G401 (cell line): ENCODE measurements around the gene DDX24. TPM values are rescaled to one million over a fixed set of nuclear protein-coding genes. Genes with fewer than 3 reads are reported as not detected.

Experiments
- DNase-seq: peaks from one replicate; pipeline ENCODE4 v3.0.0-alpha.2; 2015; ENCODE audit warnings: low spot score
- in situ Hi-C: cut with HindIII; loops from 2 replicates; pipeline ENCODE4 v1.10.0; 2016; ENCODE audit warnings: low sequenced_read_pairs, mixed read lengths
- total RNA-seq: library from RNA; depleted of rRNA; stranded (reverse); fragments of >200 nt; shearing (Covaris generic); gene quantifications from 2 replicates; pipeline ENCODE4 v1.2.3, GENCODE V29; 2014

Gene DDX24
- total RNA-seq, 1 experiment from 2014 or later = 145 TPM

DNA sequence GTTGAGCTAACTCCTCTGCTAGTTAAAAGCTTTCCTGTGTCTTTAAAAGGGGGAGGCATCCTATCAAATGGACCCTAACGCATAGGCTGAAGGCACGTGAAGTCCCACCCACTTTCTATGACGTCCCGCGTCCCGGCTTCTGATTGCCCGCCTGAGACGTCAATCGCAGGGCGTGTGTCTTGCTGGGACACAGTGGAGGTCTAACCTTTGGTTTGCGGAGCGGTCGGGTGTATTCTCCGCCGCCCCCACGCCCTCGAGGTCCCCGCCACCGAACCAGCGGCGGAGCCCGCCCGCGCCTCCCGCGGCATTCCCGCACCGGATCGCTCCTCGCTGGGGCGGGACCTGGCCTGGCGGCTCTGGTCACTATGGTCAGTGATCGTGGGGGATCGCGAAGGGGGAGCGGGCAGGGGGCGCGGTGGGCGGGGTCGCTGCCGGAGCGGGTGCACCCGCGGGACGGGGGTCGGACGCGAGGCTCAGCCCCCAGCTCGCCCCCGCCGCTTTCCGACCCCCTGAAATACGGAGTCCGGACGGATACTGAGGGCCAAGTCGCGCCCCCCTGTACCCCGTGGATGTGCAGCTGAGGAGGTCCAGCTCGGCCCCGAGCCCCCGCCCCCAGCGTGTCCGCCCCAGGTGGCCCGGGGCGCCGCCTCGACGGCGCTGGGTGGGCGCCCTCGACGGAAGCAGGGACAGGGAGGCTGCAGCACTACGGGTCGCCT is 54.7 kb downstream of the DDX24 start, which contains the start of gene OTUB2:
Gene OTUB2 (plus strand): TSS at position 168 of the 716 bp plus-strand sequence. CDS start 198 bp downstream, at position 366.
- in situ Hi-C loops = loop anchor here (25.0 kb wide), 1 partner anchor 161 kb away; no protein-coding TSS in a partner anchor
- DNase-seq = peak; percentile 99

DNA sequence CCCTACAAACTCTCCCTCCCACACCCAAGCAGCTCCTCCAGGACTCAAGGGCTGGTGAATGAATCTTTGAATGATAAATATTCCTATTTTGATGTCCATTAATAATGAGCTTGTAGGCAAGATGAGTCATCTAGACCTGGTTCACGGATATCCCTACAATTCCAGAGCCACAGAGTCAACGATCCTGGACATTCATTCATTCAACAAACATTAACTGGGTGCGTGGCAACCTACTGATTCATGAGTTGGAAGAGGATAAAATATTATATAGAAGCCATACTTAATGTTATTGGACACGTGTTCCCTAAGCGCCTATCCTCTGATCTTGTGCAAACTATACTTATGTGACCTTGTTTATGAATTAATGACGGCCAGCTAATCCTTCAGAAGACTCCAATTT is 55.3 kb downstream of the DDX24 start:
- in situ Hi-C loops = loop anchor here (25.0 kb wide), 1 partner anchor 162 kb away; no protein-coding TSS in a partner anchor
- no peak for DNase-seq

DNA sequence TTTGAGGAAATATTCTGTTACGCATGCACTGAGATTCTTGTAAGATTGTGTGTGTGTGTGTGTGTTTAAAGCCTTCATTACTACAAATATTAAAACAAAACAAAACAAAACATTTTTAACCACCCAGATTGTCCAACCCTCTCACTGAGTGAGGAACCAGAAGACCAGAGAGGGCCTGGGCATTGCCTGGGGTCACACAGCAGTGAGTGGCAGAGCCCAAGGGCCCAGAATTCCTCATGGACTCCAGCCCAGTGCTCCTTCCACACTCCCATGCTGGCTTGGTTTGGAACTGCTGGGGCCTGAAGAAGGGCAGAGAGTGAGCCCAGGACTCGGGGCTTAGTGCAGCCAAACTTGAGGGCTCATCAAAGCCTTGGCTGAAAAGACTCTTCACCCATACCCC is 56.5 kb downstream of the DDX24 start:
- in situ Hi-C loops = no loop called here
- no peak for DNase-seq

DNA sequence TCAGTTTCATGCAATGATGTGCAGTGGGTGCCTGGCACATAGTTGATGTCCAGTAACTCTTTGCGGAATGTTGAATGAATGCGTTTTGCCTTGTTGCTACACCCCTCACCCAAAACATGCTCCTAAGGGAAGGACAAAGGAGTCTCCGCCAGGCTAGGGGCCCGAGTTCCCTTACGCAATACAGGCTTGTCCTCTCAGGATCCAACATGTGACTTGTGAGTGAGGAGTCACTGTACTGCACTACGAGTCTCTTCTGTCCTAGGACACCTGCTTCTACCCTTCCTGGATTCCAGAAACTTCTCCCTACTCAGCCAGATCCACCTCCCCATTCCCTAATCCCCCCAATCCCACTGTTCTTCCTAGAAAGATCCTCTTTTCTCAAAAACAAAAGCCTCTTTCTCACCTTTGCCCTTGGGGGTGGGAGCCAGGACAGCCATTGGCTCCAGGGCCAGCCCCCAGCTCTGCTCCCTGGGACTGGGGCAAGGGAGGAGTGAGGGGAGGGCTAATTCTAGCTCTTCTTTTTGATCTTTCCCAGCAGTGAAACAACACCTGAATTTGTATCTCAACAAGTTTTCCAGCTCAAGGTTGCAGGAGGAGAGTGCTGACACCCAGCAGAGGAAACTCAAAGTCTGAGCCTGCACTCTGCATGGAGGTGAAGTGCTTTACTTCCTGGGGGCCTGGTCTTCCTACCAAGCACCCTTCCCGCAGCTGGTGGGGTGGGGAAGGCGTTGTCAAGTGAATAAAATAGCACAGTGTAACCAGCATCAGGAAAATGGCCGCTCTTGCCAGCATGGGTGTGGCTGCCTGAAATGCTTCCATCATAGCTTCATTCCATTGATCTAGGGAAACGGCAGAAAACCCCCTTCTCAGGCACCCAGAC is 58.2 kb downstream of the DDX24 start:
- in situ Hi-C loops = no loop called here
- no peak for DNase-seq

DNA sequence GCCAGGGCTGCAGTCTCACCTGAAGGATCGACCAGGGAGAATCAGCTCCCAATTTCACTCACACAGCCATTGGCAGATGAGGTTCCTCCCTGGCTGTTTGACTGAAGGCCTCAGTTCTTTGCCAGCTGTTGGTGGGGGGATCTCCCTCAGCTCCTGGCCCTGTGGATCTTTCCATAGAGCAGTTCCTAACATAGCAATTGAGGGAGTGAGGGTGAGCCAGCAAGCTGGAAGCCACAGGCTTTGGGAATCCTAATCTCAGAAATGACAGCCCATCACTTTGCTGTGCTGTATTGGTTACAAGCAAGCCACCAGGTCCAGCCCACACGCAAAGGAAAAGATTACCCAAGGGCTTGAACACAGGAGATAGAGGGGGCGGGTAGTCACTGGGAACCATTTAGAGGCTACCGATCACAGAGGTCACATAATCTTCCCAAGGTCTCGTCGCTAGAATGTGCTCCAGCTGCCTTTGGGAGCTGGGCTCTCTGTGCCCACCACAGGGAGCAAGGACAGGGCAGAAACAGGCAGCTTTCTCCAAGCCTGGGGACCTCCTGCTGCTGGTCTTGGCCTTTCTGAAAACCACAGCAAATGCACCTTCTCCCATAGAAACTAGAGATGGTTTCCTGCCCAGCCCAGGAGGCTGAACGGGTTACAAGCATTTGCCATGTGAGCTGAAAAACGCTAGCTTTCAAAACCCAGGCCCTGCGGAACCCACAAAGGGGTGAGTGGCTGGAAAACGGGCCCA is 59.4 kb downstream of the DDX24 start:
- no peak for DNase-seq
- in situ Hi-C loops = no loop called here

DNA sequence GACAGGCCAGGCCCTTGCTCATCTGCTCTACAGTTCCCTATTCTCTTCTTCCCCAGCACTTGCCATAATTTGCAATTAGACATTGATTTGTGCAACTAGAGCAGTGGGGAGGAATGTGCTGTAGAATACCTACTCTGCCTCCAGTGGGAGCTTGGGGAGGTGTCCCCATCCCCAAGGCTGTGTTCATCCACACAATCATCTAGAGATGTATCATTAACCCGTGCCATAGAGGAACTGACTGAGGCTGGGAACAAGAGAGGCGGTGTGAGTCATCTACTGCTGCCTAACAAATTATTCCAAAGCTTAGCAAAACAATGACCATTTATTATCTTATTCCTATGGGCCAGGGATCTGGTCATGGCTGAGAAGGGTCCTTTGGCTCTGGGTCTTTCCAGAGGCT is 60.0 kb downstream of the DDX24 start:
- DNase-seq = no peak
- in situ Hi-C loops = no loop called here

DNA sequence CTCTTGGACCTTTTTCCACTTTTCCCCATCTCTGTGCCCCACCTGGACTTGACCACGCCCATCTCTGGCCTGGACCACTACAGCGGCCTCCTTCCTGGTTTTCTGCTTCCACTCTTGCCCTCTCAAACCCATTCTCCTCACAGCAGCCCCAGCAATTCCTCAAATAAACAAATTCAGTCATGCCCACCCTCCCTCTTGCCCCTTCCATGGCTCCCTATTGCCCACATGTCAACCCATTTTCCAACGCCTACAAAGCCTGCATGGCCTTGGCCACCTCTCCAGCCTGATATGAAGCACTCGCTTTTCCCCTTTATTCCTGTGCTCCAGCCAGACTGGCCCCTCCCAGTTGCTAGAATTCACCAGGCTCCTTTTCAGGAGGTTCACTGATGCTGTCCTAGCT is 60.7 kb downstream of the DDX24 start:
- in situ Hi-C loops = no loop called here
- DNase-seq = no peak

DNA sequence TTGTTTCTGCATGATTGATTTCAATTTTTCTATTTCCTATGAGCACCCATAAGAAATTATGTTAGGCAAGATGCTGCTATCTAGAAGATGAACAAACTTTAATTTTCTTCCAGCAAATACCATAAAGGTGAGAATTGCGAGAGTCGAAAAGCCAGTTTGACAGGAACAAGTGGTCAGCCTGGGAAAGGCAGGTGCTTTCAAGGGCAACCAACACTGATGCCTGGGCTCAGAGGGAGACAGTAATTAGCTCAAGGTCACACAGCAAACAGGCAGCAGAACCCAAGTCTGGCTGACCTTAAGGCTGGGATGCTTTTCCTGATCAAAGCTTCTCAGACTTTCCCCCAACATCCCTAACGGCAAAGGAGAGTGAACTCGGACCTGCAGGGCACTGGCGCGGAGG is 61.7 kb downstream of the DDX24 start:
- no peak for DNase-seq
- in situ Hi-C loops = no loop called here

DNA sequence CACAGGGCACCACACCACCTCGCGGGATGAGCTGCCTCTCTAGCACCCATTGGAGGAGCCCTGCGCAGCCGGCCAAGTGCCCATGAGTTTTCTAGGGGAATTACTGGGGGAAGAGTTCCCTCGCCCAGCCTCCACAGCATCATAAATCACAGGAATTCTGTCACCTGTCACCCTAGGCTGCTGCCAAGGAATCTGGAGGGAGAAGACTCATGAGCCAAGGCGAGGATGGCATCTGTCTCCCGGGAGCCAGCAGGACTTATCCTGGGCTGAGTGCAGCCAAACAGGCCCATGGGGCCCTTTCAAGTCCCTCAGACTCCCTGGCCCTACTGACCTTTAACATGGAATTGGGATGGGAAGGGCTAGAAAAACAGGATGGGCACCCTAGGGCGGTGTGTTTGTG is 62.7 kb downstream of the DDX24 start:
- in situ Hi-C loops = no loop called here
- peak; percentile 57 for DNase-seq

DNA sequence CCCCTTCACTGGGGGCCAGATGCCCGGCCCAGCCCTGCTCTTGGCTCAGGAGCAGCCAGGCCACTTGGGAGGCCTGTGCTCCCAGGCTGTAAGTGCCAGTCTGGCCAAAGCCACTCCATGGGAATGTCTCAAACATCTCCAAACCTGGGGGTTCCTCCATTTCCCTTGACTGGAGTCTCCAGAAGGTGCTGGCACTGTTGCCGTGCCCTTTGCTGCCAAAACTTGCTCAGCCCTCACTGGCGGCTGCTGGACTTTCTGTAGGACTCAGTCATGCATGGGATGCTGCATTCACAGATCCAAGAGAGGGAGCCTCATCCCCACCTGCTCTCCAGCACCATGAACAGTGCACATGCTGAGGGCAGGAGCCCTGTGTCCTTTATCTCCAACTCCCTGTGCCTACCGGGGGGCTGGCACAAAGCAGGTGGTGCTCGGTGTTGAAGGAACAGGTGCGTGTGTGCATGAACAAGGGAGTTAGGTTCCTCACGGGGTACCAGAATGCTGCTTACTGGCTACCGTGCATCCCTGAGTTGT is 64.5 kb downstream of the DDX24 start:
- in situ Hi-C loops = no loop called here

DNA sequence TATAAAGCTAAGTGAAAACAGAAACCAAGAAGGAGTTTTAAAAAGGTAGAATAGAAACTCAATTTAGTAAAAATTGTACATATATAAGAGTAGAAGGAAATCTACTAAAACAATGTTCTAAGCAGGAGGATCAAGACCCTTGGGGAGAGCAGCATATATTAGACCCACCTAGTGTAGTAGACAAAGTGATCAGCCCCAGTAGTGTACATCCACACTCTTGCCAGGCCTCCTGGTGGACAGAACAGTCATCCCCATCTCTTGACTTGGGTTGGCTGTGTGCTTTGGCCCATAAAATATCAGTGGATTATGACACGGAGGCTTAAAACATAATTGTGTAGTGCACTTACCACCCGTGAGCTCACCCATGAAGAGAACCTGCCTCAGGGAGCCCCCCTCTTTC is 65.8 kb downstream of the DDX24 start:
- no peak for DNase-seq
- in situ Hi-C loops = no loop called here

More for the DNA sequence above, 64.5 kb downstream of the DDX24 start:
- DNase-seq = peak; percentile 76

DNA sequence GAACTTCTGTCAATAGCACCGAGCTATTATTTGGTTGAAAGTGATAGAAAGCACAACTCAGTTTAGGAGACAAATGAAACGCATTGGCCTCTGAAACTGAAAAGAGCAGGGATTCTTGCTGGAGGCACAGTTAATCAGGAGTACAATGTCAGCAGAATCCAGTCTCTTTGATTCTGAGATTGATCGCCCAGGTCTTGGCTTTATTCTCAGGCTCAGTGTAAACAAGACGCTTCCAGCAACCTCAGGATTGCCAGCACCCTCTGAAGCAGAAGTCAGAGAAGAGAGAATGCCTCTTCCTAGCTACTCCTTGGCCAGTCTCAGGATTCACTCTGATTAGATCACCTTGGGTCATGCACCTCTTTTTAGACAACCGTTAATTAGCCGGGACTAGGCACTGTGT is 66.6 kb downstream of the DDX24 start:
- in situ Hi-C loops = no loop called here
- no peak for DNase-seq

DNA sequence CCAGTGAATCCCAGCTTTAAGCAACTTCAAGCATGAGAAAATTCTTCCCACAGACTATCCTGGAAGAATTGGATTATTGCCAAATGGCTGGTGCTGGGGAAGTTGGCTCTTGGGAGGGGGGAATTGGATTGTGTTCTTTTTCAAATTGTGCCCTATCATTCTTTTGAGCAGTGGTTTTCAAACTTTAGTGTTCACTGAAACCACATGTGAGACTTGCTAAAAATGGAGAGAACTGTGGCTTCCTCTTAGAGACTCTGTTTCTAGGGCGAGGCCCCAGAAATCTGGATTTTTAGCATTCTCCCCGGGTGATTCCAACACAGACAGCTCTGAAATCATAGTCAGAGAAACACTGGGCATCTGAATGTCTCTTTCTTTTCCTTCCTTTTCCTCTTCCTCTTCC is 69.2 kb downstream of the DDX24 start:
- DNase-seq = no peak

DNA sequence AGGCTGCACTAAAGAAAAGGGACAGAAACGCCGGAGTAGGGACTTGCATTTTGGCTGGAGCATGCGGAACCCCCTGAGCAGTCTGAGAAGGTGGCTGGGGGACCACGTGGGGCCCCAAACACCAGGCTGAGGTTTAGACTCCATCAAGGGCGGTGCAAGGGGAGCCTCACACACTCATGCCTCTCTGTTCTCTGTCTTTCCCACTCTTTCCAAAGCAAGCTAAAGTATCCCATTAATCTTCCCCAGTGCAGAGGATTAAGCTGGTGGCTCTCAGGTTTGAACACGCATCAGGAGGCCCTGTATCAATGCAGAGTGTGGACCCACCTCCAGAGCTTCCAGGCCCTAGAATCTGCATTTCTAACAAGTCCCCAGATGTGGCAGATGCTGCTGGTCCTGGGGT is 70.4 kb downstream of the DDX24 start:
- in situ Hi-C loops = no loop called here
- DNase-seq = no peak

More for the DNA sequence above, 69.2 kb downstream of the DDX24 start:
- in situ Hi-C loops = no loop called here

DNA sequence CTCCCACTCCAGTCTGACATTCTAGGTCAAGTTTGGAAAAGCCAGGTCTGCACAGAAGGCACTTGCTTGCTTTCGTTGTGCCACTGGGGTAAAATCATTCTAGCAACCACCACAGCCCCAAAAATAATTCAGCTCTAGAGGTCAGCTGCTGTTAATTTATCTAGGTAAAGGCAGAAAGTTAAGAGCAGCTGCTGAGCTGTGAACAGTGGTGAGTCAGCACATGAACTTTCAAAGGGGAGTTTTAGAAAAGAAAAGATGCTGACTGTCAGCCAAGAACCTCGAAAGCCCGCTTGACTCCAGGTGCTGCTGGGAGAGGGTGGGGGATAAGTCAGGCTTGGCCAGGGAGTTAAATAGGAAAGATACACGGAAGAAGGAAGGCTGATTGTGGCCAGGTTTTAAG is 71.2 kb downstream of the DDX24 start:
- no peak for DNase-seq
- in situ Hi-C loops = no loop called here

DNA sequence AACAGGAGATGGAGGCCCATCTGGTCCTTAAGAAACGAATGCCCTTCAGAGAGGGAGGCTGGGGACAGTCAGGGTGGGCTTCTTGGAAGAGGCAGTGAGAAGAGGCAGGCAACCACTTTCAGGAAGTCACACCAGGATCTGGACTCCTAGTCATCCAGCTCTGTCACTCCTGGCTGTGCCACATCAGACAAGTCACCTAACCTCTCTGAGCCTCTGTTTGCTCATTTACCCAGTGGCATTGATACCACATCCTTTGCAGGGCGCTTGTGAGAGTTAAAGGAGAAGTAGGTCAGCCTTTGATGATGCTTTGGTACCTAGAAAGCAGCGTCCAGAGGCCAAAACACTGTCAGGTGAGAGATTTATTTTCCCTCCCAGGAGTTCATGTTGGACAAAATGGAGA is 72.8 kb downstream of the DDX24 start:
- no peak for DNase-seq
- in situ Hi-C loops = no loop called here

DNA sequence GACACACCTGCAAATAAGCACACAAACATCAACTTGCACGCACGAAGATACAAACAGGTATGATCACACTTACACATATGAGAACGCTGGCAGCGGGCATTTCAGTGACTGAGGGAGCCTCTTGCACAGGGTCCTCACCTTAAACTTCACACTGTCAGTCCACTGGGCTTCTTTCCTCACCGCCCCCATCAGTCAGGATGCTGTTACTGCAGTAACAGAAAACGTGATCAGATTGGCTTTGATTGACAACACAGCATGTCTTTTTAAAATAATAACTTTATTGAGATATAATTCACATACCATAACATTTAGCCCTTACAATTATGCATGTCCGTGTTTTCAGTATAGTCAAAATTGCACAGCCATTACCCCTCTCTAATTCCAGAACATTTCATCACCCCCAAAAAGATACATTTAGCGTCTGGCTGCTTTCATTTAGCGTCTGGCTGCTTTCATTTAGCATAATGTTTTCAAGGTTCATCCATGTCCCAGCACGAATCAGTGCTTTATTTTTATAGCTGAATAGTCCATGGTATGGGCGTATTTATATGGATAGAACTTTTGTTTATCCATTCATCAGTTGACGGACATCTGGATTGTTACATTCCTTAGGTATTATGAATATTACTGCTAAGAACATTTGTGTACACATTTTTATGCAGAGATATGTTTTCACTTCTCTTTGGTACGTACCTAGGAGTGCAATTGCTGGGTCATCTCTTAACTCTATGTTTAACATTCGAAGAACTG is 75.5 kb downstream of the DDX24 start:
- in situ Hi-C loops = no loop called here
- no peak for DNase-seq

DNA sequence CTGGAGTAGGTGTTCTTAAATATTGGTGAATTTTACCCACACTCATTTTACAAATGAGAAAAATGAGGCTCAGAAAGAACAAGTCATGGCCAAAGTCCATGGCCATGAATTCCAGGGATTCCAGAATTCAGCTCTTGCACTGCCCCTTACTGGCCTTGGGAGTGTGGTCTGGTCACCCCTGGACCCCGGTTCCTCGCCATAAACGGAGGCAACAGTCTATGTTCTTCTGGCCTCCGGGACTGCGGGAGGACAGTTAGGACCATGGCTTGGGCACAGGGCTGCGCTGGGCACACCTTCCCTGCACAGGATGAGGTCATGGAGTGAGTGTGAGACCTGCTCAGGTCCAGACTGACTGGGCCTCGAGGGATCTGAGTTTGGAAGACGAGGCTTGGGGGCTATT is 77.0 kb downstream of the DDX24 start:
- in situ Hi-C loops = no loop called here
- DNase-seq = no peak

DNA sequence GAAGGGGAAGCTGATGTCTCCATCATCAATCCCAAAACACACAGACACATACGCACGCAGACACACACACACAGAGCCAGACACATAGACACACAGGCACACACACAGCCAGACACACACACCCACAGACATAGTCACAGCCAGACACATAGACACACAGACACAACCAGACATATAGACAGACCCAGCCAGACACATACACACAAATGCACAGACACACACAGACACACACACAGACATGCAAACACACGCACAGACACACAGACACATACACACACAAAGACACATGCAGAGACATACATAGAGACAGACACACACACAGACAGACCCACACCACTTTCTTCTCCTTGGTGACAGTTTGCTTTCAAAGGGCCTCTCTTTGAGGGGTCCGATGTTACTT is 77.6 kb downstream of the DDX24 start:
- in situ Hi-C loops = no loop called here
- DNase-seq = no peak
